HUES64 (cell line): ENCODE measurements around the gene RRM1.
"Not testable (repeated sequence)": the region's sequence is repeated elsewhere in the genome, so short reads cannot be mapped to it uniquely, and the experiment has no call there.

Source experiments
- H3K27ac ChIP-seq: 2 replicates; pipeline ENCODE4 v1.7.0; 2013; ENCODE audit warnings: low read depth, low read length, inconsistent platforms
- H3K27me3 ChIP-seq: 2 replicates; pipeline ENCODE4 v1.6.1; 2013; ENCODE audit warnings: mild to moderate bottlenecking, low read length; ENCODE audit not compliant: insufficient read depth
- H3K36me3 ChIP-seq: 2 replicates; pipeline ENCODE4 v1.6.1; 2013; ENCODE audit warnings: mild to moderate bottlenecking, low read length; ENCODE audit not compliant: insufficient read depth
- H3K4me1 ChIP-seq: 2 replicates; pipeline ENCODE4 v1.6.1; 2013; ENCODE audit warnings: mild to moderate bottlenecking, low read length, moderate library complexity; ENCODE audit not compliant: insufficient read depth
- H3K4me3 ChIP-seq: 2 replicates; pipeline ENCODE4 v1.5.1; 2013; ENCODE audit warnings: mild to moderate bottlenecking, low read length, moderate library complexity
- H3K9ac ChIP-seq: 2 replicates; pipeline ENCODE4 v1.6.1; 2013; ENCODE audit warnings: mild to moderate bottlenecking, low read depth, low read length
- H3K9me3 ChIP-seq: 2 replicates; pipeline ENCODE4 v1.6.1; 2013; ENCODE audit warnings: low read depth, low read length; ENCODE audit not compliant: insufficient read depth
- WGBS: fragments of 150-250, 120-280 bp; methylation state at CpG from one replicate; pipeline ENCODE4 v1.1.7; 2013; ENCODE audit warnings: missing lambda C conversion rate; 5-methylcytosine and 5-hydroxymethylcytosine counted together

Gene RRM1

DNA sequence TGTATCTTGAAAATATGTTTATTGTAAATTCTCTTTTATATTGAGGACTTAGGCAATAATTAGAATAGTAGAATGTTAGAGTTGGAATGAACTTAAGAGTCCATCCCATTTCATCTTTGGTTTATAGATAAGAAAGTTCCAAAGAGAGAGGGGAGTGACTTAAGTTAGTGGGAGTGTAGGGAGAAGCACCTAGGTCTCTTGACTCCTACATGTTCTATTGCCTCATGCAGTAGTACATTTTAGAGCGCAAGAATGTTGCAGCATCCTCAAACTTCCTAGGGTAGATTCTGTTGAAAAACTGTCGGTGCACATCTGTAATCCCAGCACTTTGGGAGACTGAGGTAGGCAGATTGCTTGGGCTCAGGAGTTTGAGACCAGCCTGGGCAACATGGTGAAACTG, 8.7 kb downstream of the RRM1 start:
- H3K4me1 ChIP-seq = no peaks in the 10 kb centered on the region
- H3K9ac ChIP-seq = no peak overlapping the region
- no peak overlapping the region for H3K4me3 ChIP-seq
- H3K9me3 ChIP-seq = no peaks in the 10 kb centered on the region
- 99% methylated on average over 2 of the region's 2 CpGs for WGBS
- H3K27ac ChIP-seq = no peak overlapping the region
- H3K36me3 ChIP-seq = peaks cover 56% of the 10 kb centered on the region
- H3K27me3 ChIP-seq = no peaks in the 10 kb centered on the region

DNA sequence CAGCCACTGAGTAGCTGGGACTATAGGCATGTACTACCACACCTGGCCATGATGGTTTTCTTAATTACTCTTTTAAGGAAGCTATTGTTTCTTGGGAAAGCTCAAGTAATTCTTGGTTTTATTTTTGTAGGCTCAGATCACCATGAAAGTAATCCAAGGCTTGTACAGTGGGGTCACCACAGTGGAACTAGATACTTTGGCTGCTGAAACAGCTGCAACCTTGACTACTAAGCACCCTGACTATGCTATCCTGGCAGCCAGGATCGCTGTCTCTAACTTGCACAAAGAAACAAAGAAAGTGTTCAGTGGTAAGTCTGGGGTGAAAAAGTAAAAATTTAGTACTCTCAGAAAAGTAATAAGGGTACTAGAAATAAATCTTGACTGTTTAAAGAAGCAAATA, 11.3 kb downstream of the RRM1 start:
- H3K27ac ChIP-seq = no peak overlapping the region
- 100% methylated on average over 1 of the region's 1 CpG for WGBS
- no peaks in the 10 kb centered on the region for H3K9me3 ChIP-seq
- H3K4me3 ChIP-seq = no peak overlapping the region
- H3K27me3 ChIP-seq = no peaks in the 10 kb centered on the region
- H3K36me3 ChIP-seq = peaks cover 81% of the 10 kb centered on the region
- H3K4me1 ChIP-seq = no peaks in the 10 kb centered on the region
- no peak overlapping the region for H3K9ac ChIP-seq

DNA sequence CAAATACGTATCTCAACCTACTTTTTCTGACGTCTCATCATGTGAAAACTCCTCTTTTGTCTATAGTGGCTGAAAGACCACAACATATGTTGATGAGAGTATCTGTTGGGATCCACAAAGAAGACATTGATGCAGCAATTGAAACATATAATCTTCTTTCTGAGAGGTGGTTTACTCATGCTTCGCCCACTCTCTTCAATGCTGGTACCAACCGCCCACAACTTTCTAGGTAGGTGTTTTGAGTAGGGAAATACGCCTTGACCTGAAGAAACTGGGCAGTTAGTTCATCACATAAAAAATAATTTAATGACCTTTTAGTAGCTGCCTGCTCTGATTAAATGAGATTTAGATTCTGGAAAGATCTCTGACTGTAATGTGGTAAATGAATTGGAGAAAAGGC, 17.2 kb downstream of the RRM1 start:
- no peaks in the 10 kb centered on the region for H3K9me3 ChIP-seq
- no peak overlapping the region for H3K9ac ChIP-seq
- peaks cover 83% of the 10 kb centered on the region for H3K36me3 ChIP-seq
- H3K4me1 ChIP-seq = no peaks in the 10 kb centered on the region
- H3K4me3 ChIP-seq = no peak overlapping the region
- H3K27me3 ChIP-seq = no peaks in the 10 kb centered on the region
- no peak overlapping the region for H3K27ac ChIP-seq
- 83% methylated on average over 1 of the region's 5 CpGs for WGBS

DNA sequence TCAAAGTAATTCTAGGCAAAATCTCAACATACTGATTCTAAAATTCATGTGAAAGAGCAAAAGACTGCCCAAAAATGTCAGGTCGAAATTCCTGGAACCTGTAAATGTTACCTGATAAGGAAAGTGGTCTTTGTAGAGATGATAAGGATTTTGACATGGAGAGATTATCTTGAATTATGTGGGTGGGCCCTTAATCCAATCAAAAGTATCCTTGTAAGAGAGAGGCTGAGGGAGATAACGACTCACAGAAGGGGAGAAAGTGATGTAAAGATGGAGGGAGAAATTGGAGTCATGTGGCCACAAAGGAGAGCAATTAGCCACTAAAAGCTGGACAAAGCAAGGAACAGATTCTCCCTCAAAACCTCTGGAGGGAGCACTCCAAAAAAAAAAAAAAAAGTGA, 20.5 kb downstream of the RRM1 start:
- Histone ChIP-seq H3K27ac (no peak overlapping the region), H3K4me3 (no peak overlapping the region), H3K4me1 (no peaks in the 10 kb centered on the region), H3K9ac (no peak overlapping the region), H3K9me3 (no peaks in the 10 kb centered on the region), H3K27me3 (no peaks in the 10 kb centered on the region), H3K36me3 (peaks cover 85% of the 10 kb centered on the region)
- WGBS = 88% methylated on average over 2 of the region's 2 CpGs

DNA sequence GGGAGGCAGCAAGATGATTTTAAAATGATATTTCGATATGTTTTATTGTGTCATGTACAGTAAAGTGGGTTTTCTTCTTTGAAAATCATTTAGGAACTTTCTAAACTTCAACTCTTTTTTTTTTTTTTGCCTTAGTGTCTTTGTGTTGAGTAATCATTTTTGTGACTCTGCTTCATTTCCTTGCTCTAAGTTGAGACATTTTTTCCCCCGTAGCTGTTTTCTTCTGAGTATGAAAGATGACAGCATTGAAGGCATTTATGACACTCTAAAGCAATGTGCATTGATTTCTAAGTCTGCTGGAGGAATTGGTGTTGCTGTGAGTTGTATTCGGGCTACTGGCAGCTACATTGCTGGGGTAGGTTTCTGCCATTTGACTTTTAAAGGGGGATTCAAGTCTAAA, 23.5 kb downstream of the RRM1 start:
- H3K36me3 ChIP-seq = peaks cover 85% of the 10 kb centered on the region
- WGBS = 93% methylated on average over 2 of the region's 3 CpGs
- no peaks in the 10 kb centered on the region for H3K9me3 ChIP-seq
- no peak overlapping the region for H3K27ac ChIP-seq
- H3K27me3 ChIP-seq = no peaks in the 10 kb centered on the region
- no peak overlapping the region for H3K9ac ChIP-seq
- no peak overlapping the region for H3K4me3 ChIP-seq
- H3K4me1 ChIP-seq = no peaks in the 10 kb centered on the region

DNA sequence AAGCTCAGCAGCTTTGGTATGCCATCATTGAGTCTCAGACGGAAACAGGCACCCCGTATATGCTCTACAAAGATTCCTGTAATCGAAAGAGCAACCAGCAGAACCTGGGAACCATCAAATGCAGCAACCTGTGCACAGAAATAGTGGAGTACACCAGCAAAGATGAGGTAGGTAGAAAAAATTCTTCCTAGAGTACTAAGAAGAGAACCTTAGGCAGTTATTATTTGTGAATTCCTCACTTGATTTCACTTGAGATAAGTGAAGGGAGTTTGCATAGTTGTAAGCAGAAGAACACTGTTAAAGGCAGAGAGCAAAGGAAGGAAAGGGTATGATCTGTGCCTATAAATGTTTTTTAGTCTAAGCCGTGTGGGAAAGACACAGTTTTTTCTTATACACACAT, 28.6 kb downstream of the RRM1 start:
- WGBS = 97% methylated on average over 3 of the region's 4 CpGs
- Histone ChIP-seq H3K4me3 (no peak overlapping the region), H3K27ac (no peak overlapping the region), H3K4me1 (no peaks in the 10 kb centered on the region), H3K27me3 (no peaks in the 10 kb centered on the region), H3K9me3 (no peaks in the 10 kb centered on the region), H3K36me3 (peaks cover 96% of the 10 kb centered on the region), H3K9ac (no peak overlapping the region)

DNA sequence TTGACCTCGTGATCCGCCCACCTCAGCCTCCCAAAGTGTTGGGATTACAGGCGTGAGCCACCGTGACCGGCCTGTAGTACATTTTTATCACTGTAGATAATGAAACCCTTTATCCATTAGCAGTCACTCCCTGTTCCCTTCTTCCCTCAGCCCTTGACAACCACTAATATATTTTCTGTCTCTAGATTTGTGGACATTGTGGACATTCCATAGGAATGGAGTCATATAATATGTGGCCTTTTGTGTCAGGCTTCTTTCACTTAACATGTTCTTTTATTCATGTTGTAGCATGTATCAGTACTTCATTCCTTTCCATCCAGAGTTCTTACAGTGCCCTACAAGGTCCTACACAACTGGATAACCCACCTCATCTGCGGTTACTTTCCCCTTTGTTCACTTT, 30.5 kb downstream of the RRM1 start:
- WGBS = 96% methylated on average over 6 of the region's 6 CpGs
- Histone ChIP-seq H3K4me3 (no peak overlapping the region), H3K4me1 (no peaks in the 10 kb centered on the region), H3K27me3 (no peaks in the 10 kb centered on the region), H3K9me3 (no peaks in the 10 kb centered on the region), H3K27ac (no peak overlapping the region), H3K36me3 (peaks cover 94% of the 10 kb centered on the region), H3K9ac (no peak overlapping the region)

DNA sequence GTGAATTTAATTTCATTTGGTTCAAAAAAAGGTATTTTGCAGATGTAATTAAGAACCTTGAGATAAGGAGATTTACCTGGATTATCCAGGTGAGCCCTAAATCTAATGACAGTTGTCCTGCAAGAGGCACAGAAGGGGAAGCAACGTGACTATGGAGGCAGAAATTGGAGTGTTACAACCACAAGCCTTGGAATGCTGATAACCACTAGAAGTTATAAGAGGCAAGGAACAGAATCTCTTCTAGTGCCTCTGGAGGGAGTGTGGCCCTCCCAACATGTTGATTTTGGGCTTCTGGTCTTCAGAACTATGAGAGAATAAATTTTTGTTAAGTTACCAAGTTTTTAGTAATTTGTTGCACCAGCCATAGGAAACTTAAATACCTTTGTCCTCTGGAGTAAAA, 32.8 kb downstream of the RRM1 start:
- H3K36me3 ChIP-seq = peaks cover 94% of the 10 kb centered on the region
- H3K9ac ChIP-seq = no peak overlapping the region
- H3K4me3 ChIP-seq = no peak overlapping the region
- H3K27me3 ChIP-seq = no peaks in the 10 kb centered on the region
- H3K27ac ChIP-seq = no peak overlapping the region
- WGBS = 91% methylated on average over 1 of the region's 1 CpG
- H3K4me1 ChIP-seq = no peaks in the 10 kb centered on the region
- no peaks in the 10 kb centered on the region for H3K9me3 ChIP-seq

DNA sequence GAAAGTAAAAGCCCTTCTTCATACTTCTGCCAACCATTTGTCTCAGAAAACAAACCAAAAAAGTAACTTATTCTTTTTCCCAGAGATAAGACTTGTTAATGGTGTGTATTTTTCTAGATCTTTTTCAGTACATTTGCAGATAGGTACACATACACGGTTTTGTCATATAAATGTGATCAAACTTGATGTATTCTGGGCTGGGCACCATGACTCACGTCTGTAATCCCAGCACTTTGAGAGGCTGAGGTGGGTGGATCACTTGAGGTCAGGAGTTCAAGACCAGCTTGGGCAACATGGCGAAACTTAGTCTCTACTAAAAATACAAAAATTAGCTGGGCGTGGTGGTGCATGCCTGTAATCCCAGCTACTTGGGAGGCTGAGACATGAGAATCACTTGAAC, 35.6 kb downstream of the RRM1 start:
- H3K9me3 ChIP-seq, H3K9ac ChIP-seq, H3K27ac ChIP-seq, H3K4me3 ChIP-seq, H3K4me1 ChIP-seq, H3K27me3 ChIP-seq: not testable (repeated sequence)
- peaks cover 96% of the 10 kb centered on the region for H3K36me3 ChIP-seq
- 95% methylated on average over 4 of the region's 4 CpGs for WGBS

DNA sequence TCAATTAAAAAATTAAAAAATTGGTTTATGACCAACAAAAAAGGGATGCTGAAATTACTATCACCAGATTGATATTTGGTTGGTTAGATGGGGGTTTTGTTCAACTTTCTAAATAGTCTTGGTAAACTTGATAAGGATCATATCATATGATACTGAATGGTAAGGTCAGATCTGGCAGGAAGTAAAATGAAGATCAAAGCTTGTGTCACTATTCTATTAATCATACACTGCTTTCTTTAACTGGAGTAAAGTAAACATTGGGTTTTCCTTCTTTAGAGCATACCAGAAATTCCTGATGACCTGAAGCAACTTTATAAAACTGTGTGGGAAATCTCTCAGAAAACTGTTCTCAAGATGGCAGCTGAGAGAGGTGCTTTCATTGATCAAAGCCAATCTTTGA, 40.2 kb downstream of the RRM1 start:
- Histone ChIP-seq H3K4me3 (no peak overlapping the region), H3K9me3 (peaks cover 17% of the 10 kb centered on the region; the same call in 1 of the 2 replicates), H3K27me3 (no peaks in the 10 kb centered on the region), H3K9ac (no peak overlapping the region), H3K4me1 (no peaks in the 10 kb centered on the region), H3K36me3 (peaks cover 82% of the 10 kb centered on the region), H3K27ac (no peak overlapping the region)

DNA sequence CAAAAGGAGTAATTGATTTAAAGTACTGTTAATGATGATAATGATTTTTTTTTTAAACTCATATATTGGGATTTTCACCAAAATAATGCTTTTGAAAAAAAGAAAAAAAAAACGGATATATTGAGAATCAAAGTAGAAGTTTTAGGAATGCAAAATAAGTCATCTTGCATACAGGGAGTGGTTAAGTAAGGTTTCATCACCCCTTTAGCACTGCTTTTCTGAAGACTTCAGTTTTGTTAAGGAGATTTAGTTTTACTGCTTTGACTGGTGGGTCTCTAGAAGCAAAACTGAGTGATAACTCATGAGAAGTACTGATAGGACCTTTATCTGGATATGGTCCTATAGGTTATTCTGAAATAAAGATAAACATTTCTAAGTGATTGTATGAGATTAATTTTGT, 43.9 kb downstream of the RRM1 start:
- Histone ChIP-seq H3K36me3 (peaks cover 69% of the 10 kb centered on the region), H3K4me1 (no peaks in the 10 kb centered on the region), H3K9ac (no peak overlapping the region), H3K27me3 (no peaks in the 10 kb centered on the region), H3K27ac (no peak overlapping the region), H3K9me3 (peaks cover 22% of the 10 kb centered on the region; the same call in 1 of the 2 replicates), H3K4me3 (no peak overlapping the region)
- 92% methylated on average over 1 of the region's 1 CpG for WGBS

DNA sequence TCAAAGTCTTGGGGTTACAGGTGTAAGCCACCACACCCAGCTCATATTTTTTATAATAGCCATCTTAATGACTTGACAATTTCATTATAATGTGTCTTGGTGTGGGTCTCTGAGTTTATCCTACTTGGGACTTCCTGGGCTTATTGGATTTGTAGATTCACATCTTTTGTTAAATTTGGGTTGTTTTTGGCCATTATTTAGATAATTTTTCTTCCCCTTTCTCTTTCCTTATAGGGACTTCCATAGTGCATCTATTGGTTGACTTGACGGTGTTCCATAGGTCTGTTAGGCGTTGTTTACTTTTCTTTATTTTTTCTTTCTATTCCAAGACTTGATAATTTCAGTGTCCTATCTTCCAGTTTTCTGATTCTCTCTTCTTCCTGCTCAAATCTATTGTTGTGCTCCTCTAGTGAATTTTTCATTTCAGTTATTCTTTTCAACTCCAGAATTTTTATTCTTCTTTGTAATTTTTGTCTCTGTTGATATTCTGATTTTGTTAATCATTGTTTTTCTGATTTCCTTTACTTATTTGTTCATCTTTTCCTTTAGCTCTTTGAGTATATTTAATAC, 45.6 kb downstream of the RRM1 start:
- H3K9ac ChIP-seq = no peak overlapping the region
- H3K9me3 ChIP-seq = peaks cover 22% of the 10 kb centered on the region; the same call in 1 of the 2 replicates
- H3K4me1 ChIP-seq = no peaks in the 10 kb centered on the region
- H3K4me3 ChIP-seq = no peak overlapping the region
- no peaks in the 10 kb centered on the region for H3K27me3 ChIP-seq
- peaks cover 54% of the 10 kb centered on the region for H3K36me3 ChIP-seq
- 100% methylated on average over 2 of the region's 2 CpGs for WGBS
- H3K27ac ChIP-seq = no peak overlapping the region
